Measurements from ENCODE around the gene C17orf113.

DNA sequence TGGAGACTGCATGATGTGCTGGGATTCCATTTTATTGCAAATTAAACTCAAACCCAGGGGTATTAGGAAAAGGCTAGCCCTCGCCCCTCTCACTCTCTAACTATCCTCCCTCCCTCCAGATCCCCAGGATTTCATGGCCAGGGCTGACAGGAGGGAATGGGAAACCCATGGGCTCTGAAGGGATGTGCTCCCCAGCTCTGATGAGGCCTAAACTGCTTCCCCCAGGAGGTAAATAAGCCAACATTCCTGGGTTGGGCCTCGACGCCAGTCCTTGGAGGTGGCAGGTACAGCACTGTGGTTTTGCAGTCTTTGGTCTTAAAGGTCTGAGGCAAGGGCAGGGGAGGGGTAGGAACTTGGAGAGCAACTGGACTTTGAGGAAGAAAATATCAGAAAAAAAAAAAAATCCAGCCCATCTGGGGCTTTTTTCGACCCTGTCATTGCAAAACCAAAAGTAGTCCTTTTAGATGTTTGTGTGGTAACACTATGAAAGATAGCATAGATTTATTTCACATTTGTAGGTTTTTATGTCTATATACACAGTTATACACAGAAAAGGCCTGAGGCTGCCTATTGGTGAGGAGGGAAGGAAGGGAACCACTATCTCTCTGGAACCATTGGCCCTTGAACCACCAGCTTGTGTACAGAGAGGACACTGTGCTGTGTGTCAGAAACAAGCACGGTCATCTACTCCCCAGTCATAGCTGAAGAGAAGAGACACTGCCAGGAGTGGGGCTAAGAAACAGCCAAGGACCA lies 12.0 kb downstream of the C17orf113 start:
- TF ChIP-seq EZH2 (IDR thresholded peaks at IDR 0.05; ENCODE audit: low read length, missing control alignments), result no peak
- no peak for TF ChIP-seq CTCF (conservative IDR thresholded peaks at IDR 0.05 in 1 of 2, IDR thresholded peaks at IDR 0.05 in 1 of 2; ENCODE audit: low read depth in 1 of 2, low read length in 2 of 2)
